GM12872 (cell line): ENCODE results near the gene SLC12A6.

Experiments used
- TF ChIP-seq, protein P1 (sequence below): IDR thresholded peaks from 3 replicates; pipeline ENCODE4 v1.5.1; 2011; ENCODE audit warnings: low read depth, mild to moderate bottlenecking, low read length, moderate library complexity; ENCODE audit not compliant: insufficient read depth

SLC12A6 gene

DNA sequence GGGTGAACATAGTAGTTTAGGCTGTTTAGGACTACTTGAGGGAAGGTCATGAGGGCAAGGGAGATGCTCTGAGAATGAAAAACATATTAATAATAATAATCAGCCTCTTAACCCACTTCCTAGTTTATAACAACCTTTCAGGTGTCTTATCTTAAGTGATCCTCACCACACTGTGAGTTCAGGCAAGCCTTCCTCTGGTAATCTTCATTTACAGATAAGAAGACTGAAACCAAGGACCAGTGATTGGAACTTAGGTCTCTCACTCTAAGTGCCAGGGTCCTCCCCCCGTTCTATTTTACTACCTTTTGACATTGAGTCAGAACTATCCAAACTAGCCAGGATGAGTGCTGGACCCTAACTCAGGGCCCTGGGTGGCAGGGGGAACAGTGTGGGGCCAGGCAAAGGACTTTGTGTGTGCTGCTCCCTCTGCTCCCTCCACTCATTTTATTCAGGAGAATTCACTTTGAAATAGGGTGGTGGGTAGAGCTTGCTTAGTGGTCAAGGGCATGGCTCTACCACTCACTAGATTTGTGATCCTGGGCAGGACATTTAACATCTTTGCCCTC lies 11.2 kb upstream of the SLC12A6 start:
- TF ChIP-seq, protein P1, sequence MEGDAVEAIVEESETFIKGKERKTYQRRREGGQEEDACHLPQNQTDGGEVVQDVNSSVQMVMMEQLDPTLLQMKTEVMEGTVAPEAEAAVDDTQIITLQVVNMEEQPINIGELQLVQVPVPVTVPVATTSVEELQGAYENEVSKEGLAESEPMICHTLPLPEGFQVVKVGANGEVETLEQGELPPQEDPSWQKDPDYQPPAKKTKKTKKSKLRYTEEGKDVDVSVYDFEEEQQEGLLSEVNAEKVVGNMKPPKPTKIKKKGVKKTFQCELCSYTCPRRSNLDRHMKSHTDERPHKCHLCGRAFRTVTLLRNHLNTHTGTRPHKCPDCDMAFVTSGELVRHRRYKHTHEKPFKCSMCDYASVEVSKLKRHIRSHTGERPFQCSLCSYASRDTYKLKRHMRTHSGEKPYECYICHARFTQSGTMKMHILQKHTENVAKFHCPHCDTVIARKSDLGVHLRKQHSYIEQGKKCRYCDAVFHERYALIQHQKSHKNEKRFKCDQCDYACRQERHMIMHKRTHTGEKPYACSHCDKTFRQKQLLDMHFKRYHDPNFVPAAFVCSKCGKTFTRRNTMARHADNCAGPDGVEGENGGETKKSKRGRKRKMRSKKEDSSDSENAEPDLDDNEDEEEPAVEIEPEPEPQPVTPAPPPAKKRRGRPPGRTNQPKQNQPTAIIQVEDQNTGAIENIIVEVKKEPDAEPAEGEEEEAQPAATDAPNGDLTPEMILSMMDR, result no peak

DNA sequence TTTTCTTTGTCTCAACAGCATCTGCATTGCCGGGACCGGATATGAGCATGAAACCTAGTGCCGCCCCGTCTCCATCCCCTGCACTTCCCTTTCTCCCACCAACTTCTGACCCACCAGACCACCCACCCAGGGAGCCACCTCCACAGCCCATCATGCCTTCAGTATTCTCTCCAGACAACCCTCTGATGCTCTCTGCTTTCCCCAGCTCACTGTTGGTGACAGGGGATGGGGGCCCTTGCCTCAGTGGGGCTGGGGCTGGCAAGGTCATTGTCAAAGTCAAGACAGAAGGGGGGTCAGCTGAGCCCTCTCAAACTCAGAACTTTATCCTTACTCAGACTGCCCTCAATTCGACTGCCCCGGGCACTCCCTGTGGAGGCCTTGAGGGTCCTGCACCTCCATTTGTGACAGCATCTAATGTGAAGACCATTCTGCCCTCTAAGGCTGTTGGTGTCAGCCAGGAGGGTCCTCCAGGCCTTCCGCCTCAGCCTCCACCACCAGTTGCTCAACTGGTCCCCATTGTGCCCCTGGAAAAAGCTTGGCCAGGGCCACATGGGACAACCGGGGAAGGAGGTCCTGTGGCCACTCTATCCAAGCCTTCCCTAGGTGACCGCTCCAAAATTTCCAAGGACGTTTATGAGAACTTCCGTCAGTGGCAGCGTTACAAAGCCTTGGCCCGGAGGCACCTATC lies 10.5 kb upstream of the SLC12A6 start:
- TF ChIP-seq, protein P1, result no peak

DNA sequence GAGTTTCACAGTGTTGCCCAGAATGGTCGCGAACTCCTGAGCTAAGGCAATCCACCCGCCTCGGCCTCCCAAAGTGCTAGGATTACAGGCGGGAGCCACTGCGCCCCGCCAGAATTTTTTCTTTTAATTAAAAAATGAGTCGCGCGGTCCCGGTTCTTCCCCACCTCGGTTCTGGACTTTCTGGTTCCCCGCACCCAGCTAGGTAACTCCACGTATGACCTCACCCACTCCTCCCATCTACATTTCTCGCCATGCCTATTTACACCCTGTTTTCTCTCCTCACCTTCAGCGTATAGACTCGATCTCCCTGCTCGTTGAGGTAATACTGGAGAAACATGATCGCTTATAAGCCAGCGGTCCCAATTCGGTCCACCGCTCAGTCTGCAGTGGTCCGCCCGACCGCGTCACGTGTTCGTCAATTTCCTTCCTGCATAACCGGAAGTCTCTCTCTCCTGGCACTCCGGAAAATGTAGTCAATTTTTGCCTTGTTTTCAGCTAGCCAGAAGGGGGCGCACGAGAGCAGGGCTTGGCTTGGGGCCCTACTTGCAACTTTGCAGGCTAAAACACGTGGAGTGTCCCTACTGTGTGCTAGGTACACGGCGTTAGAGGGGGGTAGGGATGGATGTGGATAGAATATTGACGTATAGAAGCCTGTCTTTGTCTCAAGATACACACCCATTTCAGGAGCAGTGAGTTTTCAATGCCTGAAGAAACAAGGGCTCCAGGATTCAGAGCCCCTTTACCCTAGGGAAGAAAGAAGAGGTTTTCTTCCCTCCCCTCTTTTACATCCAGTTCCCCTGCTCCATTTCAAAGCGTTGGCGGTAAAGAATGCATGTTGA lies 5.4 kb upstream of the SLC12A6 start, which contains the start of the genes NOP10 and NUTM1:
Gene NOP10, minus strand, starts transcription at position 400 of the 839 bp plus-strand sequence. Its CDS starts 63 bp downstream, at position 337.
Gene NUTM1, plus strand, starts transcription at position 579 of the 839 bp plus-strand sequence. CDS start 382 bp downstream, outside the sequence.
- TF ChIP-seq, protein P1, result peak; percentile 94

DNA sequence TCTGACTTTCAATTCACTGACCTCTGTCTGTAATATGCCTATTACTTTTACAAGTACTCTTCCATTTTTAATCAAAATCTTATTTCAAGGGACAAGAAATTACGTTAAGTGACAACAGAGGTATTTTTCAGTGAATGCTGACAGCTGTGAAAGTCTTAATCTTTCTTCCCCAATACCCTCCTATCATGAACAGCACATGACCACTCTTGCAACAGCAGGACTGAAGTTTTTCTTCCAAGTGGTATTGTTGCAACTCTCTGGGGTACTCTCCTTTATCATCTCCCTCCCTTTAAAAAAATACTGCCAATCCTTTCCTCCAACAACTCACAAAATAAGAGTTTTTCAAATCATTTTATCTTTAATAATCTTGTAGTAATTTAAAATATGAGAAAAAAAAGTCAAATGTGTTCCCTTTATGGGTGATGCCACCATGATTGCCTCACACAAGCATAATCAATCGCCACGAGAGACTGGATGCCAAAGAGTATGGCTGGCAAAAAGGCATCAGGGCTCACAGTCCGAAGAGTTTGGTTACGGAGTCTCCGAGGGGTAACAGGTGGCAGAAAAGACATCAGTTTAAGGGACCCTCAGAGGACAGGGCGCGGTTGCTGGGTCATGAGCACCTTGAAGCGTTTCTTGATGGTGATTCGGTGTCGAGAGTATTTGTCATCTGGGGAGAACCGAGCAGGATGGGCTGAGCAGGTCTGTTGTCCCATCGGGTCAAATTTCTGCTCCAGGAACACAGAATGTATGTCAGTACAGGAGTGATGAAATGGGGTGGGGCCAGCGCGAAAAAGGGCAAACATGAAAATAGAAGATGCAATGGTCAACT lies 4.0 kb upstream of the SLC12A6 start:
- TF ChIP-seq, protein P1, result no peak

DNA sequence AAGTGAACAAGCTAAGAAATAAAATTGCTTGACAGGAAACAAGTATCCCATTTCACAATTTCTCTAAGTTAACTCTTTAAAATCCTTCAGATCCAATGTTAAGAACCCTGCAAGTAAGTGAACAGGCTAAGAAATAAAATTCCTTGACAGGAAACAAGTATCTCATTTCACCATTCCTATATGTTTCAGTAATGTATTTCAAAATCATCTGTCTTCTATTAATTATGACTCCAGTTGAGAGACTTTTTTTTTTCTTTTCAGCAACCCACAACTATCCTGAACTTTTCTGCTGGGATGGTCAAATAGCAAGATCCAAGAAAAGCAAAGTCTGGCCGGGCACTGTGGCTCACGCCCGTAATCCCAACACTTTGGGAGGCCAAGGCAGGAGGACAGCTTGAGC lies 2.4 kb upstream of the SLC12A6 start:
- TF ChIP-seq, protein P1, result no peak

DNA sequence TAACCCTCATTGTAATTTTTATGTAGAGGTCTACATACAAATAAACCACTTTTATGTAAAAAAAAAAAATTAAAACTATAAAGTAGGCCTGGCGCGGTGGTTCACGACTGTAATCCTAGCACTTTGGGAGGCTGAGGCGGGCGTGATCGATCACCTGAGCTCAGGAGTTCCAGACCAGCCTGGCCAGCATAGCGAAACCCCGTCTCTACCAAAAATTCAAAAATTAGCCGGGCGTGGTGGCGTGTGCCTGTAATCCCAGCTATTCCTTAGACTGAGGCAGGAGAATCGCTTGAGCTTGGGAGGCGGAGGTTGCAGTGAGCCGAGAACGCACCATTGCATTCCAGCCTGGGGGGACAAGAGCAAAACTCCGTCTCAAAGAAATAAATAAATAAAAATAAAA lies 766 bp upstream of the SLC12A6 start:
- TF ChIP-seq, protein P1, result no peak

DNA sequence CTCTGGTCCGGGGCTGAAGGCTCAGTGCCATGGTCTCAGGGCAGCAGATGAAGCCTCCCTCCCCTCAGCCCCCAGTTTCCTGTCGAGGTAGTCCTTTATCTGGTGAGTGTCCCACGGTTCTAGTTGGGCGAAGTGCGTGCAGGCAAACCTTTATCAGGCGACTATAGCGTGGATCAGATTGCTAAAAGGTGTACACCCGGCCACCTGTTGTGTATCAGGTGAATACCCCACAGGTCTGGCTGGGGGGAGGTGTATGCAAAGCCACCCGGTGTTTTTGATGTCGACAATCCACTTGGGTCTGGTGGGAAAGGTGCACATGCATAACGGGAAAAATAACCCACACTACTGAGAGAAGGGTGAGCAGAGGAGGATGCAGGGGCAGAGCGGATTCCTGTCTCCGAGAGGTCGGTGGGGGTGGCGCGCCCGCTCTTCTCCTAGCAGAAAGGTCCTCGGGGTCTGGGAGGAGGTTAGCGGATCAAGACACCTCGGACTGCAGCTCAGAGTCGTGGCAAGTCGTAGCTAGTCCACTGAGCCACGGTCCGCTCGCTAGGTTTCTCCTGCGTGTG lies 507 bp downstream of the SLC12A6 start:
- TF ChIP-seq, protein P1, result no peak
